A204.1 (cell line): ENCODE results near the gene FGD2.
"Not testable (repeated sequence)": the region's sequence is repeated elsewhere in the genome, so short reads cannot be mapped to it uniquely, and the experiment has no call there.

Experiments
- FAIRE-seq: peaks from 2 replicates; lab custom pipeline; 2012; peaks lifted over from hg19 to GRCh38; lab: Jason Lieb, UNC

Gene FGD2

DNA sequence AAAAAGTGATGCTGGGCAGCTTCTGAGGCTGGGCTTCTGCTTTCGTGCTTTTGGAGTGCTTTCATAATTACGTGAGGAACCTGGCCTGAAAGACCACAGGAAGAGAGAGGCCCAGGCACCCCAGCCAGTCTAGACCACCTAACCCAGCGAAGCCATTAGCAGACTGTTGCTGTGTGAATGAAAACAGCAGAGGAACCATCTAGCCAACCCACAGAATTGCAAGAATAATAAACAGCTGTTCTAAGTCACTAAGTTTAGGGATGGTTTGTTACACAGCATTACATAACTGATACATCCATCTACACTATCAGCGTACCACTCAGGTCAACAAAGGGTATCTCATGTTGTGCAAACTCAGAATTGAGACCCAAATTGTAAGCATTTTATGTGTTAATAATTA, 34.5 kb downstream of the FGD2 start:
- FAIRE-seq, result no peak

DNA sequence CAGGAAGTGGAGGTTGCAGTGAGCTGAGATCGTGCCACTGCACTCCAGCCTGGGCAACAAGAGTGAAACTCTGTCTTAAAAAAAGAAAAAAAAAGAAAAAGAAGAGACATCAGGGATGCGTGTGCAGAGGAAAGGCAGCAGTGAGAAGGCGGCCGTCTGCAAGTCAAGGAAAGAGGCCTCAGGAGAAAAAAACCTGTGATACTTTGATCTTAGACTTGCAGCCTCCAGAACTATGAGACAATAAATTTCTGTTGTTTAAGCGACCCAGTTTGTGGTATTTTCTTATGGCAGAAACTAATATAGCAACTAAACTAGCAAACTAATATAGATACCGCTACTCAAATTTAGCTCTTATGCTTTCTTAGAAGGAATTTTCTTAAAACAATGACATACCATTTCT, 36.1 kb downstream of the FGD2 start:
- no peak for FAIRE-seq

GRCh38 chr6:37042150-37042549, 36.7 kb downstream of the FGD2 start:
- no peak for FAIRE-seq

DNA sequence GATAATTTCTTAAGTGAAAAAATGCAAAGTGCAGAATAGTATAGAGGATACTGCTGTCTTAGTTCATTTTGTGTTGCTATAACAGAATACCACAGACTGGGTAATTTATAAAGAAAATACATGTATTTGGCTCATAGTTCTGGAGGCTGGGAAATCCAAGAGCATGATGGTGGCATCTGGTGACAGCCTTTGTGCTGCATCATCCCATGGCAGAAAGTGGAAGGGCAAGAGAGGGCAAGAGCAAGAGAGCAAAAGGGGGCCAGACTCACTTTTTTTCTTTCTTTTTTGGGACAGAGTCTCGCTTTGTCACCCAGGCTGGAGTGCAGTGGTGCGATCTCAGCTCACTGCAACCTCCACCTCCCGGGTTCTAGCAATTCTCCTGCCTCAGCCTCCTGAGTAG, 37.6 kb downstream of the FGD2 start:
- not testable (repeated sequence) for FAIRE-seq

GRCh38 chr6:37047346-37047688, 41.9 kb downstream of the FGD2 start:
- no peak for FAIRE-seq

DNA sequence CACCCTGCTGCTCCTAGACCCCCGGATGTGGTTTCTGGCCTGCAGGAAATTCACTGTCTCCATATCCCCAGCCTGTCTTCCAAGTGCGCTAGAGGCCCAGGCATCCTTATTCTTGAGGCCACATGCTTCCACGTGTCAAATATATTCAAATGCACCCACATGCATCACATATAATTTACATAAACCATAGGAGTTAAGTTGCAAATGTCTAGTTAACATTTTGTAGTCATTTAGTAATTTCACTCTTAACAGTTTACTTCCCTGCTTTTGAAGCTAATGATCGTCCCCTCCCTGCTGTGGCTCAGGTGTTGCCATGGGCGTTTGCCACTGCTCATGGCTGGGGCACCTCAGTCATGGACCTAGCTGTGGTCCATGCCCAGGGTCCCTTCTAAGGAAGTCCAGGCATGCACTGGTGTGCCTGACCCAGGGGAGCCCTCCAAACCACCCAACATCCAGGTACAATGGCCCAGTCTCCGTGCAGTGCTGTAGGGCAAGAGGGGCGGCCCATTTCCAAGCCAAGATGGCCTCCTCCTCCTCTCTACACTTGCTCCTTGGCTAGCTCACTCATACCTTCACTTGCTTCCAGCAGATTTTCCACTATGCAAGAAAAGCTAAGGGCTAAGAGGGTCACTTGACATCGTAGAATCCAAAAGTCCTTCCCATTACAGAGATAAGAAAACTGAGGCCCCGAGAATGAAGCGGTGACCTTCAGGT, 42.4 kb downstream of the FGD2 start:
- no peak for FAIRE-seq

GRCh38 chr6:37048403-37048850, 43.0 kb downstream of the FGD2 start:
- no peak for FAIRE-seq

DNA sequence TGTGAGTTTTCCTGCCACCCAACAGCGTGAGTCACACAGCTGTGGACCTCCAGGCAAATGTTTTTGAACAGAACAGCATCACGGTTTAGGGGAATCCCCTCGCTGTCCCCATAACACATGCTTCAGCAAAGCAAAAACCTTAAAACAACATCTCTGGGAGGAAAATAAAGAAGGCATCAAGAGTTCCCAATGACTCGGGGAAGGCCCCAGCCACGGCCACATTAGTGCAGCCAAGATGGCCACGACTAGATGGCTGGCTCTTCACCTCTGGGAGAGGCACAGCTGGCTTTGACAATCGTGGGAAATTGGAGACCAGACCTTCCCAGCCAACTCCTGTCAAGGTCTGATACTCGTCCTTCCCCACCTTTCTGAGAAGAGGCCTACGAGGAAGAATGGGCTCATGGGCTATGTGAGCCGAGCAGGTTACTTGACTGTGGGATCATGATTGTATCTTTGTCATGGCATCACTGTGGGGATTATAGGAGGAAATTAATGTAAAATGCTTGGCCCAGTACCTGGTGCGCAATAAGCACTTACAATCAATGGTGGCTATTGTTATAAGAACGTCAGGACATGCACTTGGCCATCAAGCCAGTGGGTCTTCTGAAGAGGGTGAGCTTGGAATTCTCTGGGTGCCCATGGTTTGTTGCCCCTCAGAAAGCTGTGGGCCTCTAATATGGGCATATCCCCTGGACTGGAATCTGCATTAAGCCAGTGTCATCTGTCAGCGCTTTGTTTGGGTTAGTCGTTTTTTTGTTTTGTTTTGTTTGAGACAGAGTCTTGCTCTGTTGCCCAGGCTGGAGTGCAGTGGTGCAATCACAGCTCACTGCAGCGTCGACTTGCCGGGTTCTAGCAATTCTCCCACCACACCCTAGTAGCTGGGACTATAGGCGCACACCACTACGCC, 43.6 kb downstream of the FGD2 start:
- no peak for FAIRE-seq

- FAIRE-seq, result no peak
Measured at GRCh38 chr6:37049758-37050044, 44.2 kb downstream of the FGD2 start.

GRCh38 chr6:37050045-37050853, 44.8 kb downstream of the FGD2 start:
- no peak for FAIRE-seq

GRCh38 chr6:37050854-37051137, 45.3 kb downstream of the FGD2 start:
- no peak for FAIRE-seq

DNA sequence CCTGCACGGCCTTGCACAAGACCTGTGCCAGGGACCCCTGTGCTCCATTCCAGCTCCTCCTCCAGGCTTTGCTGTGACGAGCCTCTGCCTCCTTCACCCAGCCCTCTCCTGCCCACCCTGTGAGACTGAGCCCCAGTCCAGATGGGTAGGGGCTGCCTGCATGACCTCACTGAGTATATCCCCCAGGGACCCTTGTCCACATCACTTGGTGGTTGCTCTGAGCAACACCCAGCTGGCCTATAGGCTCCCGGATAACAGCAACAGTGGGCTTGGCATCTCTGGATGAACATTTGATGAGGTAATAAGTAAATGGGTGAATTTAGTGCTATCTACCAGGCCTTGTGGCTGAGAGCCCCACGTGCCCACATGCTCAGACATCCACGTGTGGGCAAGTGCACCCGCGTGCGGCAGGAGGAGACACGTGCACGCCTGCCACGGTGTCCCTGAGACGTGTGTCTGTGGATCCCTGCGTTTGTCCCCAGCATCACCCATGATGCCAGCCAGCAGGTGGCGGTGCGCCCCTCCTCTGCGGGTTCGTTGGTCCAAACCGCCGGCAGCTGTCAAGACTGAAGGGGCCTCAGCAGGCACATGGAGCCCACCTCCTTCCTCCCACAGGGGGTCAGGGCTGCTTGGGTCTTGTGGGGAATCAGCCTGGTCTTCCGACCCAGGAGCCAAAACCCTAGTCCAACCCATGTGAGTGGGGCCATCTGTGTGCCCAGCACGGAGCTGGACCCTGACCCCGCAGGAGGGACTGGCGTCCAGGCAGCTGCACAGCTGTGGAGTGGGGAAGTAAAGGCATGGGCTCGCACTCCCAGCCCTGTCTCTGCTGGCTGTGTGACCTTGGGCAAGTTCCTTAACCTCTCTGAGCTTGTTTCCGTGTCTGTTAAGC, 45.9 kb downstream of the FGD2 start:
- FAIRE-seq, result no peak

GRCh38 chr6:37052027-37052628, 46.7 kb downstream of the FGD2 start:
- no peak for FAIRE-seq

DNA sequence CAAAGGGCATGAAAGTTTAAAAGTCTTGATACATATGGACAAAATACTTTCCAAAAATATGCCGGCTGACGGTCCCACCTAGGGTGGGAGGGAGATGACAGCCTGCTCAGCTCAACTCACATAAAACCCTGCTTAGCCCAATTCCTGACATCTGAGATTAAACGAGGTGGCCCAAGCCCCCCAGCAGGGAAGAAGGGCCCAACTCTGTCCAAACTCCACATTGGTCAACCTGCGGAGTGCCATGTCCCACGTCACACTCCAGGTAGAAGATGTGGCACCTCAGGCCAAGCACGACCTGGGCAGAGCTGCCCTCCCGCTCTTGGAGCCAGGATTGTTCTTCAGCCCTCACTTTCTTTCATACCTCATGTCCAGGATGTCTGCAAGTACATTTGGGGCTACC, 48.2 kb downstream of the FGD2 start:
- no peak for FAIRE-seq

- no peak for FAIRE-seq
Measured at GRCh38 chr6:37054171-37054570, 48.7 kb downstream of the FGD2 start.

DNA sequence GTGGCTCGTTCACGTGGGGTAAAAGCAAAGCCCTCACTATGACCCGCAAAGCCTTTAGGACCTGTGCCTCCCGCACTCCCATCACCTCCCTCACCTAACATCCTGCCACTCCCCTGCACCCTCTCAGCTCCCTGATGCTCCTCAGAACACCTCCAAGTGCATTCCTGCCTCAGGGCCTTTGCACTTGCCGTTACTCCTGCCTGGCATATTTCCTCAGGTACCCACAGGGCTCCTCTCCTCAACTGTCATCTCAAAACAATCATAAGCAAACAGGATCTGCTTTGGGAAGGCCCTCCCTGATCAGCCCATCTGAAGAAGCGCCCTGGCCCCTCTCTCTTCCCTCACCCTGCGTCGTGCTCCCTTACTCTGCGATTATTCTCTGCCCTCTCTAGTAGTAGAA, 49.1 kb downstream of the FGD2 start:
- no peak for FAIRE-seq

DNA sequence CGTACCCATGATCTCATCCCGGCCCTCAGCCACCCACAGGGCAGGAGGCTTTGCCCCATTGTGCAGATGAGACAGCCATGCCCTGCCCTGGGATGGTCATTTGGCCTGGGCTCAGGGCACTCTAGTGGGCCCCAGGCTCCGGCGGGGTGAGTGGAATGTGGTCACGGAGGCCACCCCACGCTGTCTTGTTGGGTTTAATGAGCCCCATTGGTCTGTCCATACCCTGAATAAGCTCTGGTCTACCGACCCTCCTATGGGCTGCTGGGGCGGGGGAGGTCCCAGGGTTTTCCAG, 50.6 kb downstream of the FGD2 start:
- no peak for FAIRE-seq

DNA sequence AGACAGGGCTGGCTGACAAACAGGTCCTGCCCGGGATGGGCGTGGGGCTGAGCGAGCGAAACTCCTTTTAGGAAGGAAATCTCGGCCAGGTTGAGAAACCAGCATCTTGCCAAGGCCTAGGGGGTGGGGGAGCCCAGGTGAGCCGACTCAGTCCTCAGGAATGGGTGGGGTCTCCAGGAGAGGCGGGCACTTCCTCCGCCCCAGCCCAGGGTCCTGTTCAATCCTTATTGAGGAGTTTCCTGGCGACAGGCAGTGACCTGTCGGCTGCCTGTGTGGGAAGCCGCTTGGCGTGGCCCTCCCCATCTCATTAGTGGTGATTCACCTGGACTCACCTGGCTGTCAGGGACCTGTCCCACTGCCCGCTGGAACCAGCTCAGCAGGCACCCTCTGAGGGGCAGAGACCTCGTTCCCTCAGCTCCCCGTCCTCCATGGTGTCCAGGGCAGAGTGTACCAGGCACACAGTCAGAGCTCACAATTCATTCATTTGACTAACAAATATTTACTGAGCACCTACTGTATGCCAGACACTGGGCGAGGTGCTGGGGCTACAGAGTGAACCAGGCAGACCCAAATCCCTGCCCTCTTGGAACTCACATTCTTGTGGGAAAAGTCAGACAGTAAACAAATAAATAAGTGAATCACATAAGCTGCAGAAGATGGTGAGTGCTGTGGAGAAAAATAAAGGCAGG, 51.1 kb downstream of the FGD2 start:
- FAIRE-seq, result no peak

- no peak for FAIRE-seq
Measured at GRCh38 chr6:37057128-37057471, 51.6 kb downstream of the FGD2 start.

DNA sequence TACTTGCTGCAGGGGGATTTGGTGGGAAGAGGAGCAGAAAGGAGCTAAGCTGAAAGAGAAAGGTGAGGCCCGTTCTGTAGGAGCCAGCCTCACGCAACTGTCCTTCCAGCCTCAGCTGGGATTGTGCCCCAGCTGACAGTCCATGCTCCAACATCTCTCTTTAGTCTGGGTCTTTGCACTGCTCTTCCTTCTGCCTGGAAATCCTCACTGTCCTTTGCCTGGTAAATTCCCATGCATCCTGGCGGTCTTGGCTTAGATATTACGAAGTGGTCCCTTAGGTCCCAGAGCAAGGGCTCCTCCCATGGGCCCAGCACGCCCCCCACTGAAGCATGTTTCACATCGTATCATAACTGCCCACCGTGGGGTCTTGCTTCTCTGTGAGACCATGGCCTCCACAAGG, 52.2 kb downstream of the FGD2 start:
- no peak for FAIRE-seq

- FAIRE-seq, result no peak
Measured at GRCh38 chr6:37058084-37058586, 52.7 kb downstream of the FGD2 start.

GRCh38 chr6:37058984-37059343, 53.5 kb downstream of the FGD2 start:
- FAIRE-seq, result not testable (repeated sequence)
